GM23338 (cell line): ENCODE data around the gene MYPOP. TPM values are rescaled to one million over a fixed set of nuclear protein-coding genes. Genes with fewer than 3 reads are reported as not detected.
A peak's percentile ranks its signal among the peaks of the same experiment; 100 is the strongest.

Experiments used
- ATAC-seq: fragments of 200-7000 bp; cut with Tn5 transposase; 3 replicates; pipeline ENCODE4 v1.9.1; 2020
- DNase-seq: peaks from one replicate; pipeline ENCODE4 v3.0.0-alpha.2; 2015; ENCODE audit warnings: low spot score
- H2AFZ ChIP-seq: fragments of 200-600 bp; sonication (generic); 2 replicates; pipeline ENCODE4 v1.8.0; 2016; ENCODE audit warnings: antibody characterized with exemption, mild to moderate bottlenecking, moderate library complexity
- H3F3A ChIP-seq: fragments of 200-600 bp; sonication (generic); replicated peaks from 2 replicates; pipeline ENCODE4 v1.8.0; 2017; ENCODE audit warnings: antibody characterized with exemption, mixed run types, low read depth
- H3K27ac ChIP-seq: fragments of 200-600 bp; sonication (generic); 2 replicates; pipeline ENCODE4 v1.6.1; 2016; ENCODE audit warnings: low read depth
- H3K27me3 ChIP-seq: fragments of 200-600 bp; sonication (generic); 2 replicates; pipeline ENCODE4 v1.8.0; 2016; ENCODE audit warnings: mild to moderate bottlenecking, mixed run types, moderate library complexity; ENCODE audit not compliant: insufficient read depth
- H3K36me3 ChIP-seq: fragments of 200-600 bp; sonication (generic); 2 replicates; pipeline ENCODE4 v1.8.0; 2016; ENCODE audit warnings: mild to moderate bottlenecking; ENCODE audit not compliant: insufficient read depth
- H3K4me1 ChIP-seq: fragments of 200-600 bp; sonication (generic); 2 replicates; pipeline ENCODE4 v1.8.0; 2016; ENCODE audit warnings: mild to moderate bottlenecking, moderate library complexity; ENCODE audit not compliant: insufficient read depth
- H3K4me2 ChIP-seq: fragments of 200-600 bp; sonication (generic); 2 replicates; pipeline ENCODE4 v1.7.1; 2017; ENCODE audit warnings: mixed run types
- H3K4me3 ChIP-seq: fragments of 200-600 bp; sonication (generic); 2 replicates; pipeline ENCODE4 v1.6.1; 2016; ENCODE audit warnings: mixed run types
- H3K79me2 ChIP-seq: fragments of 200-600 bp; sonication (generic); replicated peaks from 2 replicates; pipeline ENCODE4 v1.8.0; 2017; ENCODE audit warnings: mild to moderate bottlenecking; ENCODE audit not compliant: insufficient read depth
- H3K9me2 ChIP-seq: fragments of 200-600 bp; sonication (generic); 2 replicates; pipeline ENCODE4 v1.8.0; 2017; ENCODE audit not compliant: insufficient read depth
- H4K20me1 ChIP-seq: fragments of 200-600 bp; sonication (generic); replicated peaks from 2 replicates; pipeline ENCODE4 v1.8.0; 2017; ENCODE audit warnings: mild to moderate bottlenecking; ENCODE audit not compliant: insufficient read depth
- H3K27ac Mint-ChIP-seq: 2 replicates; pipeline ENCODE4 v1.8.0; 2020; ENCODE audit warnings: inconsistent platforms, mild to moderate bottlenecking, moderate library complexity, mixed read lengths
- H3K27me3 Mint-ChIP-seq: 3 replicates; pipeline ENCODE4 v1.8.0; 2022; ENCODE audit warnings: low read depth, mild to moderate bottlenecking, moderate library complexity, mixed read lengths, inconsistent platforms; ENCODE audit not compliant: insufficient read depth, poor library complexity
- H3K36me3 Mint-ChIP-seq: 3 replicates; pipeline ENCODE4 v1.8.0; 2021; ENCODE audit warnings: low read depth, mild to moderate bottlenecking, inconsistent platforms, moderate library complexity, mixed read lengths
- H3K4me1 Mint-ChIP-seq: 3 replicates; pipeline ENCODE4 v1.8.0; 2020; ENCODE audit warnings: mild to moderate bottlenecking, inconsistent platforms, mixed read lengths
- H3K4me3 Mint-ChIP-seq: 3 replicates; pipeline ENCODE4 v1.8.0; 2021; ENCODE audit warnings: moderate library complexity, mild to moderate bottlenecking, inconsistent platforms, mixed read lengths
- H3K9me3 Mint-ChIP-seq: 3 replicates; pipeline ENCODE4 v1.8.0; 2020; ENCODE audit warnings: moderate library complexity, mild to moderate bottlenecking, inconsistent platforms, mixed read lengths
- CREB1 ChIP-seq: fragments of 250-450 bp; sonication (Bioruptor Pico); IDR thresholded peaks from 2 replicates; pipeline ENCODE4 v1.5.0; 2020; ENCODE audit warnings: low read depth, mild to moderate bottlenecking, moderate library complexity
- POLR2AphosphoS5 ChIP-seq: IDR thresholded peaks from 2 replicates; pipeline ENCODE4 v1.6.1; 2016; ENCODE audit warnings: antibody characterized with exemption, low read depth
- polyA plus RNA-seq: library from polyadenylated mRNA; unstranded; fragments of >200 nt; fragmentation: Nextera tagmentation; extraction: Ambion mirVana; gene quantifications from 2 replicates; pipeline ENCODE4 v1.2.1, GENCODE V29; 2016
- total RNA-seq: library from RNA; depleted of rRNA; stranded (reverse); fragments of >200 nt; shearing (Covaris generic); gene quantifications from 2 replicates; pipeline ENCODE4 v1.2.3, GENCODE V29; 2014
- TF ChIP-seq, protein P1 (sequence below): IDR thresholded peaks from one replicate; pipeline ENCODE4 v1.6.1; 2018; ENCODE audit warnings: antibody characterized with exemption; ENCODE audit not compliant: unreplicated experiment
- TF ChIP-seq, protein P2 (sequence below): IDR thresholded peaks from 2 replicates; pipeline ENCODE4 v1.6.1; 2016; ENCODE audit warnings: antibody characterized with exemption
- TF ChIP-seq, protein P3 (sequence below), 2 experiments: fragments of 200-600 bp in 1 of 2; sonication (generic) in 1 of 2; conservative IDR thresholded peaks; 2 replicates each; pipeline versions ENCODE4 v1.5.1 to v1.6.1; 2016 to 2017; ENCODE audit warnings: antibody characterized with exemption in 2 of 2, low read depth in 2 of 2, mild to moderate bottlenecking in 2 of 2, moderate library complexity in 1 of 2

Gene MYPOP
- total and polyA plus RNA-seq, 2 experiments from 2014 or later = 3.0 to 6.9 TPM

DNA sequence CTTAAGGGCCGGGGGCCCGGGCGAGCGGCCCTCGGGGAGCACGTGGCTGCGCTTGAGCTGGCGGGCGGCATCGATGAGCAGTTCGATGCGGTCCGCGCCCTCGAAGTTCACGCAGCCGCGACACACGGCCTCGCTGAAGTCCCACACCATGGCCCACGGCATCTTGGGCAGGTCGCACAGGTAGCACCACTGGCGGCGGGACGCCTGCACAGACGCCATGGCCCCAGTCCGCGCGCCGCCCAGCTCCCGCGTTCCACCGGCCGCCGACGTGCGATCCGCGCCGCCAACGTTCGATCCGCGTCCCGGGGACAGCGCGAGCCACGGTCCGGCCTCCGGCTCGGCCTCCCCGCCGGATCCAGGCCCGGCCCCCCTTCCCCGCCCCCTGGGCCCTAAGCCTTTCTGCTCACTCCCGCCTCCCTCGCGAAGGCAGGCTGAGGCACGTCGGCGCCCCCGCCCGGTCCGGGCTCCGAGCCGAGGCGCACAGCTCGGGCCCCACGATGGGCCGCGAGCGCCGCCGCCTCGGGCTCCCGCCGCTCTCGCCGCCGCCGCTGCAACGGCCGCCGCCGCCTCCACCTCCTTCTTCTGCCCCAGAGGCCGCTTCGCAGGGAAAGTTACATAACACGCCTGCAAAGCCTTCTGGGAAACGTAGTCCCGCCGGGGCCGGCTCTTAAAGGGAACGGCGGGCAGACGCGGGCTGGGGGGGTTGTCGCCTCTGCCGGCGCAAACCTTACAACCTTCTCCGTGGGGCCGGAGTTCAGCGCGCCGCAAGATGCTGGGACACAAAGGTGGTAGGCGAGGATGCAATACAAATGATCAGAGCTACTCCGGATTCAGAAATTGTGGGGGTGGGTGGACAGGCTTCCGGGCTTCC lies 16.6 kb downstream of the MYPOP start, which contains the start of gene IRF2BP1:
Gene IRF2BP1 (minus strand): TSS at position 586 of the 871 bp plus-strand sequence. CDS start 367 bp downstream, at position 219.
- DNase-seq = peak; percentile 97
- Mint-ChIP-seq H3K27me3 (peaks cover 24% of the 10 kb centered on the region), H3K4me1 (peaks cover 23% of the 10 kb centered on the region), H3K4me3 (peak within 1 kb of the TSS; percentile 95), H3K36me3 (peaks cover 8% of the 10 kb centered on the region), H3K9me3 (peaks cover 2% of the 10 kb centered on the region; the same call in 1 of the 3 replicates), H3K27ac (peak within 1 kb of the TSS; percentile 99)
- TF ChIP-seq POLR2AphosphoS5 = peak; percentile 52
- TF ChIP-seq CREB1 (CRISPR knock-in tag) = peak; percentile 25; the same call in 1 of the 2 replicates
- TF ChIP-seq, protein P1, sequence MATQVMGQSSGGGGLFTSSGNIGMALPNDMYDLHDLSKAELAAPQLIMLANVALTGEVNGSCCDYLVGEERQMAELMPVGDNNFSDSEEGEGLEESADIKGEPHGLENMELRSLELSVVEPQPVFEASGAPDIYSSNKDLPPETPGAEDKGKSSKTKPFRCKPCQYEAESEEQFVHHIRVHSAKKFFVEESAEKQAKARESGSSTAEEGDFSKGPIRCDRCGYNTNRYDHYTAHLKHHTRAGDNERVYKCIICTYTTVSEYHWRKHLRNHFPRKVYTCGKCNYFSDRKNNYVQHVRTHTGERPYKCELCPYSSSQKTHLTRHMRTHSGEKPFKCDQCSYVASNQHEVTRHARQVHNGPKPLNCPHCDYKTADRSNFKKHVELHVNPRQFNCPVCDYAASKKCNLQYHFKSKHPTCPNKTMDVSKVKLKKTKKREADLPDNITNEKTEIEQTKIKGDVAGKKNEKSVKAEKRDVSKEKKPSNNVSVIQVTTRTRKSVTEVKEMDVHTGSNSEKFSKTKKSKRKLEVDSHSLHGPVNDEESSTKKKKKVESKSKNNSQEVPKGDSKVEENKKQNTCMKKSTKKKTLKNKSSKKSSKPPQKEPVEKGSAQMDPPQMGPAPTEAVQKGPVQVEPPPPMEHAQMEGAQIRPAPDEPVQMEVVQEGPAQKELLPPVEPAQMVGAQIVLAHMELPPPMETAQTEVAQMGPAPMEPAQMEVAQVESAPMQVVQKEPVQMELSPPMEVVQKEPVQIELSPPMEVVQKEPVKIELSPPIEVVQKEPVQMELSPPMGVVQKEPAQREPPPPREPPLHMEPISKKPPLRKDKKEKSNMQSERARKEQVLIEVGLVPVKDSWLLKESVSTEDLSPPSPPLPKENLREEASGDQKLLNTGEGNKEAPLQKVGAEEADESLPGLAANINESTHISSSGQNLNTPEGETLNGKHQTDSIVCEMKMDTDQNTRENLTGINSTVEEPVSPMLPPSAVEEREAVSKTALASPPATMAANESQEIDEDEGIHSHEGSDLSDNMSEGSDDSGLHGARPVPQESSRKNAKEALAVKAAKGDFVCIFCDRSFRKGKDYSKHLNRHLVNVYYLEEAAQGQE = no peak
- TF ChIP-seq, protein P2, sequence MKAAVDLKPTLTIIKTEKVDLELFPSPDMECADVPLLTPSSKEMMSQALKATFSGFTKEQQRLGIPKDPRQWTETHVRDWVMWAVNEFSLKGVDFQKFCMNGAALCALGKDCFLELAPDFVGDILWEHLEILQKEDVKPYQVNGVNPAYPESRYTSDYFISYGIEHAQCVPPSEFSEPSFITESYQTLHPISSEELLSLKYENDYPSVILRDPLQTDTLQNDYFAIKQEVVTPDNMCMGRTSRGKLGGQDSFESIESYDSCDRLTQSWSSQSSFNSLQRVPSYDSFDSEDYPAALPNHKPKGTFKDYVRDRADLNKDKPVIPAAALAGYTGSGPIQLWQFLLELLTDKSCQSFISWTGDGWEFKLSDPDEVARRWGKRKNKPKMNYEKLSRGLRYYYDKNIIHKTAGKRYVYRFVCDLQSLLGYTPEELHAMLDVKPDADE = peak; percentile 76
- H2AFZ ChIP-seq = peak within 1 kb of the TSS; percentile 84
- ATAC-seq = peak; percentile 32
- H3K79me2 ChIP-seq = 0 out of 2 replicates have a peak, but pooled peaks cover 5% of the 10 kb centered on the region
- no peaks in the 10 kb centered on the region for H3K36me3 ChIP-seq
- H3K4me1 ChIP-seq = peaks cover 27% of the 10 kb centered on the region
- H3K27me3 ChIP-seq = no peaks in the 10 kb centered on the region
- peak within 1 kb of the TSS; percentile 81 for H3K4me2 ChIP-seq
- no peaks in the 10 kb centered on the region for H3K9me2 ChIP-seq
- 0 out of 2 replicates have a peak, but pooled peaks cover 4% of the 10 kb centered on the region for H4K20me1 ChIP-seq
- H3K27ac ChIP-seq = peak within 1 kb of the TSS; percentile 73
- peak within 1 kb of the TSS; percentile 71 for H3K4me3 ChIP-seq
- H3F3A ChIP-seq = peaks cover 20% of the 10 kb centered on the region; the same call in 1 of the 2 replicates

DNA sequence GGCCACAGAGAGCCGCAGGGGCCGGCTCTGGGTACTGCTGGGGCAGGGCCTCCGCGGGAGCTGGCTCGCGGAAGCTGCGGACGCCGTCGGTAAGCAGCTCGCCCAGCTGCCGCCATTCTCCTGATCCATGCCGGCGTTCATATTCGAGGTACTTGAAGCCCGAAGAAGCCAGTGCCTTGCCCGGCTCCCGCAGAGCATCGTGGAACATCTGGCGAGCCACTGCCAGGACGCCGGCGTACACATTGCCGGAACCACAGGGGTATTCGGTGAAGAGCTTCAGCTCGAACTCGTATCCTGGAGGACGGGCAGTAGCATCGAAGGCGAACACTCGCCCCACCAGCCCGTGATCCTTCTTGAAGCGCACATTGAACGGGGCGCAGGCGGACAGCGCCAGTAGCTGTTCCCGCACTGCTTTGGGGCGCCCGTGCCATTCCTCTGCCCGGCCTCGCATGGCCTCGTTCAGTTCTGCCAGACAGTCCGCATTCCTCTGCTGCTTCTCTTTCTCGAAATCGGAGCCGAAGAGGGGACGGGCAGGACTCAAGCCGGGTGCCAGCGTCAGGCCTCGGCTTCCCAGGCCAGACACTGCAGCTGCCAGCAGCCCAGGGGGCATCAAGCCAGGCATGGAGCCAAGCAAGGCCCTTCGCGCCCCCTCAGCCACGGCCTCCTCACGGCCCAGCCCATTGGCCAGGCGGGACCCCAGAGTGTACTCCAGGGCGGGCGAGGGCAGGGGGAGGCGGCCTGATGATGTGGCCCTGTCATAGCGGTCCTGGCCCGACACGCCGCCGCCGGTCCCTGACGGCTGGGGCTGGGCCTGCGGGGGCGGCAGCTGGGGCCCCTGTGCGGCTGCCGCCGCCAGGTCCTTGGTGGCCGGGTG lies 17.5 kb downstream of the MYPOP start:
- 0 out of 2 replicates have a peak, but pooled peaks cover 4% of the 10 kb centered on the region for H4K20me1 ChIP-seq
- no peaks in the 10 kb centered on the region for H3K9me2 ChIP-seq
- ATAC-seq (peak; percentile 2), DNase-seq (peak; percentile 56)
- 0 out of 2 replicates have a peak, but pooled peaks cover 5% of the 10 kb centered on the region for H3K79me2 ChIP-seq
- Mint-ChIP-seq H3K27ac (no peak overlapping the region), H3K27me3 (peaks cover 27% of the 10 kb centered on the region), H3K9me3 (peaks cover 2% of the 10 kb centered on the region; the same call in 1 of the 3 replicates), H3K4me1 (peaks cover 26% of the 10 kb centered on the region), H3K36me3 (peaks cover 8% of the 10 kb centered on the region), H3K4me3 (peak overlapping the region; percentile 68)
- TF ChIP-seq, protein P3, sequence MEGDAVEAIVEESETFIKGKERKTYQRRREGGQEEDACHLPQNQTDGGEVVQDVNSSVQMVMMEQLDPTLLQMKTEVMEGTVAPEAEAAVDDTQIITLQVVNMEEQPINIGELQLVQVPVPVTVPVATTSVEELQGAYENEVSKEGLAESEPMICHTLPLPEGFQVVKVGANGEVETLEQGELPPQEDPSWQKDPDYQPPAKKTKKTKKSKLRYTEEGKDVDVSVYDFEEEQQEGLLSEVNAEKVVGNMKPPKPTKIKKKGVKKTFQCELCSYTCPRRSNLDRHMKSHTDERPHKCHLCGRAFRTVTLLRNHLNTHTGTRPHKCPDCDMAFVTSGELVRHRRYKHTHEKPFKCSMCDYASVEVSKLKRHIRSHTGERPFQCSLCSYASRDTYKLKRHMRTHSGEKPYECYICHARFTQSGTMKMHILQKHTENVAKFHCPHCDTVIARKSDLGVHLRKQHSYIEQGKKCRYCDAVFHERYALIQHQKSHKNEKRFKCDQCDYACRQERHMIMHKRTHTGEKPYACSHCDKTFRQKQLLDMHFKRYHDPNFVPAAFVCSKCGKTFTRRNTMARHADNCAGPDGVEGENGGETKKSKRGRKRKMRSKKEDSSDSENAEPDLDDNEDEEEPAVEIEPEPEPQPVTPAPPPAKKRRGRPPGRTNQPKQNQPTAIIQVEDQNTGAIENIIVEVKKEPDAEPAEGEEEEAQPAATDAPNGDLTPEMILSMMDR (conservative IDR thresholded peaks at IDR 0.05; ENCODE audit: low read depth in 2 of 2) = no peak
- TF ChIP-seq POLR2AphosphoS5 = peak; percentile 31; the same call in 1 of the 2 replicates
- TF ChIP-seq, protein P2 = no peak
- H3F3A ChIP-seq = peaks cover 22% of the 10 kb centered on the region; the same call in 1 of the 2 replicates
- no peak overlapping the region for H2AFZ ChIP-seq
- H3K36me3 ChIP-seq = no peaks in the 10 kb centered on the region
- peaks cover 27% of the 10 kb centered on the region for H3K4me1 ChIP-seq
- no peaks in the 10 kb centered on the region for H3K27me3 ChIP-seq
- H3K27ac ChIP-seq = no peak overlapping the region
- peak overlapping the region; percentile 81 for H3K4me2 ChIP-seq
- peak overlapping the region; percentile 71 for H3K4me3 ChIP-seq
